ENCODE data around the gene GAB1.
A peak's percentile ranks its signal among the peaks of the same experiment; 100 is the strongest.

The GAB1 gene

GRCh38 chr4:143512978-143513313 lies 176.3 kb downstream of the GAB1 start:
- DNase-seq = no peak

- peak; percentile 97 for DNase-seq
These were observed 176.9 kb downstream of the GAB1 start, which contains the start of gene SMARCA5 for GRCh38 chr4:143513314-143514168. TSS of gene SMARCA5 (plus strand) at chr4:143513702. CDS start at chr4:143513925, 223 bp downstream.

GRCh38 chr4:143514169-143514495 lies 177.5 kb downstream of the GAB1 start:
- DNase-seq = no peak

- peak; percentile 70 for DNase-seq
These were observed 177.8 kb downstream of the GAB1 start for GRCh38 chr4:143514497-143514896.

- no peak for DNase-seq
These were observed 178.2 kb downstream of the GAB1 start for GRCh38 chr4:143514901-143515300.

- no peak for DNase-seq
These were observed 179.2 kb downstream of the GAB1 start for GRCh38 chr4:143515905-143516304.

- no peak for DNase-seq
These were observed 181.1 kb downstream of the GAB1 start for GRCh38 chr4:143517764-143518163.

Data from activated effector memory CD4-positive, alpha-beta T cell treated with anti-CD3 and anti-CD28 coated beads, Interleukin-2, amount 50 U/mL, for 16 hours (primary cell).